Measurements from ENCODE around the gene ORM2. TPM values are rescaled to one million over a fixed set of nuclear protein-coding genes. Genes with fewer than 3 reads are reported as not detected.

Gene ORM2
- total and polyA plus RNA-seq, 8 donors, result 1.2 to 17.1 (median 3.4) TPM; not detected in 4

DNA sequence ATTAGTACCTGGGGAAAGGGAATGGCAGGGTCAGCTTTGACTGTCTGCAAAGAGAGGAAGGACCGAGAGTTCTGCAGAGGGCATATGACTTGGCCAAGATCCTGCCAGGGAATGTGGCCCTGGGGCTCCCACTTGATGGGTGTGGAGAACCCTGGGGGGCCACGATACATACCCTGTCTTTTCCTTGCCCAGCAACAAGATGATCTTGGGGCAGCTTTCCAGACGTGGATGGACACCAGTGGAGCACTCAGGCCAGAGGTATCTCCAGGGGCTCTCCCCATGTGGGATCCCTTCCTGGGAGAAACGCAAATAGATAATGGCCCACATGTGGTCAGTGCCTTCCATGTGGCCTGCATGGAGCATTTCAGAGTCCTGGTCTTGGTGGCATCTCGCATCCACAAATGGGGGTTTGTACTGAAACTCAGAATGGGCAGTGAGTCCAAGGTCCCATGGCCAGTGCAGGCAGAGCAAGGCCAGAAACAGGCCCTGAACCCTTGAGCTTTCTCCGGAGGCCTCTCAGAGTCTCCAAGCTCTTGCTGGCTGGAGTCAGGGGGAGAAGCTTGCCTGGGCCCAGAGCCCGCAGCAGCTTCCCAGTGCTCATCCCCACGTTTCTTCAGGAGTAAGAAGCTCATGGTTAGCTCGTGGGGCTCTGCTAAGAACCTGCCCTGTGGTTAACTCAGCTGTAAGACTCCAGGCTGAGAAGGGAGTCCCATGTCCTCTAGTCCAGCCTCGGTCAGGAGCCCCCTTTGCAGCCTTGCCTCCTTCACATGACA lies 25.1 kb upstream of the ORM2 start:
- Histone ChIP-seq H3K4me3 (no peak overlapping the region), H3K4me1 (peaks cover 0 to 8% (median 6%) of the 10 kb centered on the region in 4 donors), H3K9me3 (no peaks in the 10 kb centered on the region), H3K27me3 (no peaks in the 10 kb centered on the region), H3K36me3 (peaks cover 0 to 31% (median 23%) of the 10 kb centered on the region in 4 donors), H3K27ac (no peak overlapping the region)
- intact Hi-C loops (cut with DNase I; ENCODE audit: low total_unique reads), result no loop called here
- WGBS, 5 donors, result 79 to 90% (median 86%) methylated on average over 10 of the region's 10 CpGs
- TF ChIP-seq POLR2AphosphoS5 (IDR thresholded peaks at IDR 0.05) (no peak), POLR2A (IDR thresholded peaks at IDR 0.05) (no peak), EP300 (IDR thresholded peaks at IDR 0.05) (no peak)
- TF ChIP-seq, protein P1, sequence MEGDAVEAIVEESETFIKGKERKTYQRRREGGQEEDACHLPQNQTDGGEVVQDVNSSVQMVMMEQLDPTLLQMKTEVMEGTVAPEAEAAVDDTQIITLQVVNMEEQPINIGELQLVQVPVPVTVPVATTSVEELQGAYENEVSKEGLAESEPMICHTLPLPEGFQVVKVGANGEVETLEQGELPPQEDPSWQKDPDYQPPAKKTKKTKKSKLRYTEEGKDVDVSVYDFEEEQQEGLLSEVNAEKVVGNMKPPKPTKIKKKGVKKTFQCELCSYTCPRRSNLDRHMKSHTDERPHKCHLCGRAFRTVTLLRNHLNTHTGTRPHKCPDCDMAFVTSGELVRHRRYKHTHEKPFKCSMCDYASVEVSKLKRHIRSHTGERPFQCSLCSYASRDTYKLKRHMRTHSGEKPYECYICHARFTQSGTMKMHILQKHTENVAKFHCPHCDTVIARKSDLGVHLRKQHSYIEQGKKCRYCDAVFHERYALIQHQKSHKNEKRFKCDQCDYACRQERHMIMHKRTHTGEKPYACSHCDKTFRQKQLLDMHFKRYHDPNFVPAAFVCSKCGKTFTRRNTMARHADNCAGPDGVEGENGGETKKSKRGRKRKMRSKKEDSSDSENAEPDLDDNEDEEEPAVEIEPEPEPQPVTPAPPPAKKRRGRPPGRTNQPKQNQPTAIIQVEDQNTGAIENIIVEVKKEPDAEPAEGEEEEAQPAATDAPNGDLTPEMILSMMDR (IDR thresholded peaks at IDR 0.05), result no peak
- DNase-seq, result peak; percentile 3 to 15

DNA sequence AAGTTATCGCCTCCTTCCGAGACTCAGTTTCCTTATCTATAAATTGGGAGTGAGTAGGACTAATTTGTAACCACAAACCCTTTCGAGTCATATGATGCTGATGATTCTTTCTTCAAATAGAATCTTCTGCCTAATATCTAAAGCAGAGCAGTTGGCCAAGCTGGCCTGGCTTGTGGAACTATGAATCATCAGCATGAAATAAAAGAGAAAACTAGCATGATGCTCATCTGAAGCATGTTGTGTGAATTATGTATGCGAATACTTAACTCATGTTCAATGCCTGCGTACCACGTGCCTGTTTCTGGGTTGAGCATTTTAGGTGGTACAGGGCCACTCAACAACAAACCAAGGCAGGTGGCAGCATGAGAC lies 21.8 kb upstream of the ORM2 start:
- 83 to 95% (median 91%) methylated on average over 6 of the region's 6 CpGs for WGBS, 5 donors

DNA sequence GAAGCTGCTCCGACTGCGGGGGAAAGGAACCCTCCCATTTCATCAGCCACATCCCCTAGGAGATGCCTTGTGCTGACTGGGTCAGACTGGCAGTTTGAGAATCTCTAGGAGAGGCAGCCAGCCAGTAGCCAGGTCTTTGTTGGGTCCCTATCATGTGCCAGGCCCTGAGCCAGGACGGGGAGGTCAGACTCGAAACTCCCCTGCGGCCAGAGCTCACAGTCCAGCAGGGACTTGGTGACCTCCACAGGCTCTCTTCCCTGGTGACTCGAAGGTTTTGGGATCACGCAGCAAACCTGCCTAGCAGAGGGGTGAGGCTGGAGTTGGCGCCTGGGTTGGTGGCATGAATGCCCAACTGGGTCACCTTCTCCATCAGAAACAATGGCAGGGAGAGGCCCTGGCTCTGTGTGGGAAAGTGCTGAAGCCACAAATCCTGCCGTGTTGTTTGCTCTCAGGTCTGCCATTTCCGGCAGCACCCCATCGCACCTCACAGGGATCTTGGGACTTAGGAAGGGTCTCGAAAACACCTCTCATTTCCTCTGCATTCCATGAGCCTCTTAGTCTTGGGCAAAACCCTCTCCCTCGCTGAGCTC lies 21.2 kb upstream of the ORM2 start:
- peak; percentile 3 to 22 for DNase-seq
- Histone ChIP-seq H3K9me3 (no peaks in the 10 kb centered on the region), H3K4me1 (peaks cover 0 to 8% (median 6%) of the 10 kb centered on the region in 4 donors), H3K27me3 (no peaks in the 10 kb centered on the region), H3K4me3 (no peak overlapping the region), H3K27ac (no peak overlapping the region), H3K36me3 (peaks cover 0 to 20% (median 15%) of the 10 kb centered on the region in 4 donors)
- 87 to 95% (median 95%) methylated on average over 10 to 13 of the region's 13 CpGs for WGBS, 5 donors
- no peak for TF ChIP-seq EP300 (IDR thresholded peaks at IDR 0.05)
- intact Hi-C loops (cut with DNase I; ENCODE audit: low total_unique reads), result no loop called here

More for the DNA sequence above, 21.8 kb upstream of the ORM2 start:
- peaks cover 0 to 8% (median 6%) of the 10 kb centered on the region in 4 donors for H3K4me1 ChIP-seq
- intact Hi-C loops (cut with DNase I; ENCODE audit: low total_unique reads), result no loop called here
- peak in 1 of 2 donors; percentile 16 for DNase-seq
- no peak overlapping the region for H3K4me3 ChIP-seq
- TF ChIP-seq EP300 (IDR thresholded peaks at IDR 0.05), result no peak
- no peak for TF ChIP-seq POLR2AphosphoS5 (IDR thresholded peaks at IDR 0.05)
- TF ChIP-seq POLR2A (IDR thresholded peaks at IDR 0.05), result no peak
- TF ChIP-seq, protein P1 (IDR thresholded peaks at IDR 0.05), result no peak
- H3K9me3 ChIP-seq, result no peaks in the 10 kb centered on the region
- H3K27me3 ChIP-seq, result no peaks in the 10 kb centered on the region
- H3K27ac ChIP-seq, result no peak overlapping the region
- H3K36me3 ChIP-seq, result peaks cover 0 to 20% (median 15%) of the 10 kb centered on the region in 4 donors

DNA sequence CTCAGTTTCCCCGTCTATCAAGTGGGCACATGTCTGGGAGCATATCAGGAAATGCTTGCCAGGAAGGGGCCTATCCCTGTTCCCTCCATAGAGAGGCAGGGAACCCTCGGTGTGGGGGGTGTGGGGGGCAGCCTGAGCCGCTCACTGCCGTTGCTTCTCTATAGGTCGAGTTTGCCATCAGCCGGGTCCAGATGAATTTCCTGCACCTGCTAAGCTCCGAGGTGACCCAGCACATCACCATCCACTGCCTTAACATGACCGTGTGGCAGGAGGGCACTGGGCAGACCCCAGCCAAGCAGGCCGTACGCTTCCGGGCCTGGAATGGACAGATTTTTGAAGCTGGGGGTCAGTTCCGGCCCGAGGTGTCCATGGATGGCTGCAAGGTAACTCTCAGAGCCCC lies 20.6 kb upstream of the ORM2 start:
- H3K4me1 ChIP-seq, result peaks cover 0 to 8% (median 6%) of the 10 kb centered on the region in 4 donors
- H3K27ac ChIP-seq, result no peak overlapping the region
- H3K27me3 ChIP-seq, result no peaks in the 10 kb centered on the region
- H3K36me3 ChIP-seq, result peaks cover 0 to 20% (median 15%) of the 10 kb centered on the region in 4 donors
- intact Hi-C loops (cut with DNase I; ENCODE audit: low total_unique reads), result no loop called here
- no peaks in the 10 kb centered on the region for H3K9me3 ChIP-seq
- H3K4me3 ChIP-seq, result no peak overlapping the region
- WGBS, 5 donors, result 91 to 97% (median 92%) methylated on average over 8 to 13 of the region's 13 CpGs
- peak in 1 of 2 donors; percentile 7 for DNase-seq
- TF ChIP-seq, protein P1 (IDR thresholded peaks at IDR 0.05), result no peak
- TF ChIP-seq EP300 (IDR thresholded peaks at IDR 0.05), result no peak
- TF ChIP-seq POLR2AphosphoS5 (IDR thresholded peaks at IDR 0.05), result no peak
- TF ChIP-seq POLR2A (IDR thresholded peaks at IDR 0.05), result no peak

Data from stomach (tissue), 9 donors.